LoVo (cell line): ENCODE data around the gene CNPY4.

Experiments used
- DNase-seq: peaks from one replicate; pipeline ENCODE4 v3.0.0-alpha.2; 2016; ENCODE audit warnings: low spot score

CNPY4 gene

GRCh38 chr7:100148559-100149328 lies 29.3 kb downstream of the CNPY4 start, which contains the start of gene LAMTOR4:
TSS of gene LAMTOR4 (plus strand) at chr7:100148918. CDS start at chr7:100148973, 55 bp downstream.
- peak; percentile 100 for DNase-seq

GRCh38 chr7:100152404-100152803 lies 33.0 kb downstream of the CNPY4 start:
- DNase-seq: no peak

GRCh38 chr7:100152937-100153666 lies 33.7 kb downstream of the CNPY4 start:
- DNase-seq: no peak

- DNase-seq: no peak
Observed at GRCh38 chr7:100153708-100154535, 34.5 kb downstream of the CNPY4 start.

GRCh38 chr7:100154651-100155491 lies 35.4 kb downstream of the CNPY4 start:
- no peak for DNase-seq

GRCh38 chr7:100155553-100156317 lies 36.3 kb downstream of the CNPY4 start:
- DNase-seq: no peak

- DNase-seq: no peak
Observed at GRCh38 chr7:100156331-100157068, 37.1 kb downstream of the CNPY4 start.

- no peak for DNase-seq
Observed at GRCh38 chr7:100157069-100157333, 37.6 kb downstream of the CNPY4 start.

GRCh38 chr7:100157334-100158228 lies 38.1 kb downstream of the CNPY4 start:
- DNase-seq: peak; percentile 63

- DNase-seq: peak; percentile 91
Observed at GRCh38 chr7:100158229-100159098, 39.0 kb downstream of the CNPY4 start, which contains the start of gene TRAPPC14. TSS of gene TRAPPC14 (minus strand) at chr7:100158723. CDS start at chr7:100158499, 224 bp downstream.

GRCh38 chr7:100159099-100159623 lies 39.7 kb downstream of the CNPY4 start:
- no peak for DNase-seq

- no peak for DNase-seq
Observed at GRCh38 chr7:100160067-100160466, 40.6 kb downstream of the CNPY4 start.

GRCh38 chr7:100163006-100163531 lies 43.6 kb downstream of the CNPY4 start:
- peak; percentile 80 for DNase-seq

- DNase-seq: no peak
Observed at GRCh38 chr7:100163871-100164270, 44.4 kb downstream of the CNPY4 start.

GRCh38 chr7:100166317-100166940 lies 47.0 kb downstream of the CNPY4 start:
- no peak for DNase-seq

- DNase-seq: no peak
Observed at GRCh38 chr7:100166970-100167911, 47.8 kb downstream of the CNPY4 start.
